ENCODE data around the gene STYX. TPM values are rescaled to one million over a fixed set of nuclear protein-coding genes. Genes with fewer than 3 reads are reported as not detected.

Gene STYX
- total RNA-seq: 10 to 100 TPM; 10.6 to 23.6 (median 13.9) TPM

- WGBS, 10 experiments: 0 to 2% (median 0%) methylated on average over 3 to 27 of the region's 72 CpGs; no CpG with 5 or more reads in 7 of the 10 experiments
- H3K27ac ChIP-seq: peak within 1 kb of the TSS; percentile 52 to 74
Measured at GRCh38 chr14:52729925-52730708, at the start of gene STYX. Gene STYX, plus strand, starts transcription at chr14:52730166. Its CDS starts 309 bp downstream, at chr14:52730475.

GRCh38 chr14:52683985-52684520 is 45.9 kb upstream of the STYX start:
- Histone ChIP-seq H3K4me3 (no peak overlapping the region), H3K27ac (no peak overlapping the region), H3K4me1 (replicated peaks in 1 of 2) (peaks cover 0 to 5% of the 10 kb centered on the region in 2 donors)
- in situ Hi-C loops (cut with MboI; ENCODE audit: low pct_unique_long_range_greater_than_20kb in 2 of 9, low sequenced_read_pairs in 9 of 9, unreplicated experiment in 9 of 9): loop anchor here in 1 of 9 experiments (25.0 kb wide), 1 partner anchor 372 kb away; the partner anchor contains the start of gene PTGER2
- ATAC-seq (replicated peaks in 6 of 8): peak in 1 of 8 experiments; percentile 14
- 71 to 100% (median 99%) methylated on average over 1 to 2 of the region's 2 CpGs; no CpG with 5 or more reads in 2 of the 10 experiments for WGBS, 10 experiments

More at GRCh38 chr14:52729925-52730708, at the start of gene STYX:
- Histone ChIP-seq H3K4me1 (replicated peaks in 1 of 2) (peaks cover 0 to 7% of the 10 kb centered on the region in 2 donors), H3K4me3 (peak within 1 kb of the TSS; percentile 54 to 82 (median 70))
- peak; percentile 92 to 96 (median 95) for ATAC-seq (replicated peaks in 6 of 8)
- in situ Hi-C loops (cut with MboI; ENCODE audit: low pct_unique_long_range_greater_than_20kb in 2 of 9, low sequenced_read_pairs in 9 of 9, unreplicated experiment in 9 of 9): no loop called here

GRCh38 chr14:52686176-52686575 is 43.8 kb upstream of the STYX start:
- H3K27ac ChIP-seq: no peak overlapping the region
- H3K4me1 ChIP-seq (replicated peaks in 1 of 2): peaks cover 0 to 5% of the 10 kb centered on the region in 2 donors
- H3K4me3 ChIP-seq: no peak overlapping the region
- in situ Hi-C loops (cut with MboI; ENCODE audit: low pct_unique_long_range_greater_than_20kb in 2 of 9, low sequenced_read_pairs in 9 of 9, unreplicated experiment in 9 of 9): loop anchor here in 1 of 9 experiments (25.0 kb wide), 1 partner anchor 374 kb away; the partner anchor contains the start of gene PTGER2
- WGBS, 10 experiments: 67 to 100% (median 80%) methylated on average over 1 of the region's 1 CpG; no CpG with 5 or more reads in 7 of the 10 experiments
- peak in 1 of 8 experiments; percentile 21 for ATAC-seq (replicated peaks in 6 of 8)

GRCh38 chr14:52690983-52691760 is 38.8 kb upstream of the STYX start:
- no peak overlapping the region for H3K27ac ChIP-seq
- WGBS, 10 experiments: 83 to 100% (median 93%) methylated on average over 1 to 7 of the region's 7 CpGs; no CpG with 5 or more reads in 1 of the 10 experiments
- no peak for ATAC-seq (replicated peaks in 6 of 8)
- H3K4me3 ChIP-seq: peak overlapping the region in 1 of 5 donors; percentile 96
- peaks cover 12 to 23% of the 10 kb centered on the region in 2 donors for H3K4me1 ChIP-seq (replicated peaks in 1 of 2)
- in situ Hi-C loops (cut with MboI; ENCODE audit: low pct_unique_long_range_greater_than_20kb in 2 of 9, low sequenced_read_pairs in 9 of 9, unreplicated experiment in 9 of 9): loop anchor here in 1 of 9 experiments (25.0 kb wide), 1 partner anchor 379 kb away; the partner anchor contains the start of gene PTGER2

GRCh38 chr14:52692248-52692962 is 37.6 kb upstream of the STYX start:
- no peak for ATAC-seq (replicated peaks in 6 of 8)
- no peak overlapping the region for H3K27ac ChIP-seq
- peaks cover 12 to 23% of the 10 kb centered on the region in 2 donors for H3K4me1 ChIP-seq (replicated peaks in 1 of 2)
- in situ Hi-C loops (cut with MboI; ENCODE audit: low pct_unique_long_range_greater_than_20kb in 2 of 9, low sequenced_read_pairs in 9 of 9, unreplicated experiment in 9 of 9): loop anchor here in 1 of 9 experiments (25.0 kb wide), 1 partner anchor 380 kb away; the partner anchor contains the start of gene PTGER2
- WGBS, 10 experiments: 22 to 75% (median 53%) methylated on average over 2 to 5 of the region's 5 CpGs
- H3K4me3 ChIP-seq: peak overlapping the region in 2 of 5 donors; percentile 84 to 96

- Histone ChIP-seq H3K4me1 (replicated peaks in 1 of 2) (peaks cover 12 to 23% of the 10 kb centered on the region in 2 donors), H3K27ac (no peak overlapping the region), H3K4me3 (peak overlapping the region in 3 of 5 donors; percentile 14 to 96 (median 84))
- WGBS, 10 experiments: 14 to 100% (median 68%) methylated on average over 1 to 3 of the region's 3 CpGs
- in situ Hi-C loops (cut with MboI; ENCODE audit: low pct_unique_long_range_greater_than_20kb in 2 of 9, low sequenced_read_pairs in 9 of 9, unreplicated experiment in 9 of 9): loop anchor here in 1 of 9 experiments (25.0 kb wide), 1 partner anchor 381 kb away; the partner anchor contains the start of gene PTGER2
- ATAC-seq (replicated peaks in 6 of 8): no peak
Measured at GRCh38 chr14:52693036-52693435, 36.9 kb upstream of the STYX start.

- ATAC-seq (replicated peaks in 6 of 8): no peak
- 64 to 100% (median 90%) methylated on average over 1 to 7 of the region's 7 CpGs for WGBS, 10 experiments
- Histone ChIP-seq H3K4me1 (replicated peaks in 1 of 2) (peaks cover 12 to 23% of the 10 kb centered on the region in 2 donors), H3K27ac (no peak overlapping the region), H3K4me3 (peak overlapping the region in 3 of 5 donors; percentile 14 to 96 (median 84))
- in situ Hi-C loops (cut with MboI; ENCODE audit: low pct_unique_long_range_greater_than_20kb in 2 of 9, low sequenced_read_pairs in 9 of 9, unreplicated experiment in 9 of 9): loop anchor here in 1 of 9 experiments (25.0 kb wide), 1 partner anchor 381 kb away; the partner anchor contains the start of gene PTGER2
Measured at GRCh38 chr14:52693532-52693931, 36.4 kb upstream of the STYX start.

- H3K27ac ChIP-seq: peak overlapping the region; percentile 90 to 91
- peak overlapping the region; percentile 65 to 96 (median 86) for H3K4me3 ChIP-seq
- WGBS, 10 experiments: 0 to 6% (median 0%) methylated on average over 1 to 11 of the region's 46 CpGs; no CpG with 5 or more reads in 1 of the 10 experiments
- in situ Hi-C loops (cut with MboI; ENCODE audit: low pct_unique_long_range_greater_than_20kb in 2 of 9, low sequenced_read_pairs in 9 of 9, unreplicated experiment in 9 of 9): loop anchor here in 1 of 9 experiments (25.0 kb wide), 1 partner anchor 383 kb away; the partner anchor contains the start of gene PTGER2
- ATAC-seq (replicated peaks in 6 of 8): peak; percentile 44 to 62 (median 56)
- peaks cover 12 to 23% of the 10 kb centered on the region in 2 donors for H3K4me1 ChIP-seq (replicated peaks in 1 of 2)
Measured at GRCh38 chr14:52694761-52695480, 35.0 kb upstream of the STYX start.

GRCh38 chr14:52695481-52696091 is 34.4 kb upstream of the STYX start, which contains the start of gene ERO1A:
Gene ERO1A, minus strand, starts transcription at chr14:52695558. Its CDS starts 77 bp downstream, at chr14:52695481.
- whole genome bisulfite sequencing, 10 experiments: 0% methylated on average over 2 to 9 of the region's 78 CpGs; no CpG with 5 or more reads in 7 of the 10 experiments
- Histone ChIP-seq H3K4me1 (replicated peaks in 1 of 2) (peaks cover 12 to 23% of the 10 kb centered on the region in 2 donors), H3K27ac (peak within 1 kb of the TSS; percentile 90 to 91), H3K4me3 (peak within 1 kb of the TSS; percentile 65 to 96 (median 86))
- in situ Hi-C loops (cut with MboI; ENCODE audit: low pct_unique_long_range_greater_than_20kb in 2 of 9, low sequenced_read_pairs in 9 of 9, unreplicated experiment in 9 of 9): loop anchor here in 1 of 9 experiments (25.0 kb wide), 1 partner anchor 383 kb away; the partner anchor contains the start of gene PTGER2
- ATAC-seq (replicated peaks in 6 of 8): peak; percentile 88 to 91 (median 90)

- WGBS, 10 experiments: 30 to 100% (median 61%) methylated on average over 1 to 2 of the region's 2 CpGs
- Histone ChIP-seq H3K27ac (no peak overlapping the region), H3K4me1 (replicated peaks in 1 of 2) (no peaks in the 10 kb centered on the region), H3K4me3 (no peak overlapping the region)
- in situ Hi-C loops (cut with MboI; ENCODE audit: low pct_unique_long_range_greater_than_20kb in 2 of 9, low sequenced_read_pairs in 9 of 9, unreplicated experiment in 9 of 9): no loop called here
- ATAC-seq (replicated peaks in 6 of 8): no peak
Measured at GRCh38 chr14:52700701-52701172, 29.2 kb upstream of the STYX start.

GRCh38 chr14:52701223-52701622 is 28.7 kb upstream of the STYX start:
- Histone ChIP-seq H3K4me3 (no peak overlapping the region), H3K27ac (no peak overlapping the region), H3K4me1 (replicated peaks in 1 of 2) (peaks cover 2% of the 10 kb centered on the region in 2 donors)
- no peak for ATAC-seq (replicated peaks in 6 of 8)
- in situ Hi-C loops (cut with MboI; ENCODE audit: low pct_unique_long_range_greater_than_20kb in 2 of 9, low sequenced_read_pairs in 9 of 9, unreplicated experiment in 9 of 9): no loop called here
- WGBS, 10 experiments: 49 to 100% (median 83%) methylated on average over 1 to 3 of the region's 3 CpGs; no CpG with 5 or more reads in 1 of the 10 experiments
